HG03354 (cell line): ENCODE data around the gene RAG1.
"Not testable (repeated sequence)": the region's sequence is repeated elsewhere in the genome, so short reads cannot be mapped to it uniquely, and the experiment has no call there.

ENCODE experiments used
- ATAC-seq: cut with Tn5 transposase; IDR thresholded peaks from one replicate; pipeline ENCODE4 v1.9.1; 2021; ENCODE audit warnings: mild to moderate bottlenecking; ENCODE audit not compliant: unreplicated experiment, poor library complexity, severe bottlenecking

Gene RAG1

DNA sequence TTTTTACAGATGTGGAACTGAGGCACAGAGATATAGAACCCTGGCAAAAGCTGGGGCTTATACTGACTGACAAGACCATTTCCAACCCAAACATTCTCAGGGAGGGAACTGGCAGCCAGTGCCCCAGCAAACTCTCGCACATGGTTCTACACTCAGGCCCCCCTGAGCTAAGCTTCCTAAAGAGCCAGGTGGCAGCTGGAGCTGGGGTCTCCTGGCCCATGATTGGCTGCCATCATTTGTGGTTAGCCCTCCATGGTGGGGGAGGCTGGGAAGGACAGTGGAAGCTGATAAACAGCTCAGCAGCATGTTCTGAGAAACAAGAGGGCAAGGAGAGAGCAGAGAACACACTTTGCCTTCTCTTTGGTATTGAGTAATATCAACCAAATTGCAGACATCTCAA lies at the start of gene RAG1:
Gene RAG1, plus strand, starts transcription at position 314 of the 400 bp plus-strand sequence. CDS start 5,298 bp downstream, outside the sequence.
- no peak for ATAC-seq

DNA sequence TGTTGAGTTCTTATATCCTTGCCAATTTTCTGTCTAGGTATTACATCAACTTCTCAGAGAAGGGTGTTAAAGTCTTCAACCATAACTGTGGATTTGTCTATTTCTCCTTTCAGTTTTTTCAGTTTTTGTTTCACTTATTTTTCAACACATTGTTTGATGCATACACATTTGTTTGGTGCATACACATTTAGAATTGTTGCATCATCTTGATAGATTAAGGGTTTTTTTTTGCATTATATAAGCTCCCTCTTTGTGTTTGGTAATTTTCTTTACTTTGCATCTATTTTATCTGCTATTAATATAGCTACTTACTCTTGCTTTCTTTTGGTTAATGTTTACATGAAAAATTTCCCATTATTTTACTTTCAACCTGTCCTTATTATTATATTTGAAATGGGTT lies 37.0 kb upstream of the RAG1 start:
- no peak for ATAC-seq

DNA sequence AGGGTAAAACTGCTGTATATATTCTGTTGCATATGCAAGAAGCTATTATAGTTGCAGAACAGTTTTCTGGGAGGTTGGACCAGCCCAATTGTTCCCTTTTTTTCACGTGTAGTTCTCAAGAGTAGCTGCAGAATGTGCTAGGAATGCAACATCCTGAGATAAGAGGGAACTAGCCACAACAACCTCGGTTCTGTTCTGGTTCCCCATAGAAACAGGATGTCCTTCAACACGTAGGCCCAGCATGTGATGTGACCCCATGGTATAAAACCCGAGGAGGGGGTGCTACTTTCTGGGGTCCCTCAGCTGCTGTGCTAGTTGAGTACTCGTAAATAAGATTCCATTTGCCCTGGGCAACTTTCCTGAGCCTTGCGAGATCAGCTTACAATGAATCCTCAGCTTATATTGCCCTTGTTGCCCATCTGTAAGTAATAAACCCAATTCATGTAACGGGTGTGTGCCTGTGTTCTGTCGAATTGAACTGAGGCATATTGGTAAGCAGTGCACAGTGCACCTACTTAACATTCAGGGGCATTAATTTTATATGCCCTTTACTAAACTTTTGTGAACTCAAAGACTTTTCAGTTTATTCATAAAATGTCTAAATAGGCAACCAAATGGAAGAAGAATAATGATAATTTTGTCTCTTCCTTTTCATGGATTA lies 34.7 kb upstream of the RAG1 start:
- ATAC-seq: no peak

DNA sequence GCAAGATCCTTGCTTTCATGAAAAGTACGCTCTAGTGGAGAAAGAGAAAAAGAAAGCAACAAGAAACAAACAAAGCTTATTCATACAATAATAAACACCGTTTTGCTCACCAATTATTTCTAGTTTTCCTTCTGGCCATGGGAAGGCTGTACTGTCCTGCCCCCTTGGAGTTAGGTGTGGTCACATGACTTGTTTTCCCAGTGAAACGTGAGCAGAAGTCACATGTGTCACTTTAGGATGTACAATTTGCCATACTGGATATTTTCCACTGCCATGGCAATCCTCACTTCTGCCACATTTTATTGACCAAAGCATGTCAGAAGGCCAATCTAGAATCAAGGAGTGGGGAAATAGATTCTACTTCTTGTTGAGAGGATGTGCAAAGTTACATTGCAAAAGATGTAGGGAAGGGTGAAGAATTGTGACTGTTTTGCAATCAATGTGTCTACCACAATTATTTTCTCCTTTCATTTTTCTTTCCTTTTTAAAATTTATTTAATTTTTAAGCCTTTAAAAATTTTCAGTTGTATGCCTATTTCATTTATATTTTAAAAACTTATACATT lies 33.4 kb upstream of the RAG1 start:
- ATAC-seq: no peak

DNA sequence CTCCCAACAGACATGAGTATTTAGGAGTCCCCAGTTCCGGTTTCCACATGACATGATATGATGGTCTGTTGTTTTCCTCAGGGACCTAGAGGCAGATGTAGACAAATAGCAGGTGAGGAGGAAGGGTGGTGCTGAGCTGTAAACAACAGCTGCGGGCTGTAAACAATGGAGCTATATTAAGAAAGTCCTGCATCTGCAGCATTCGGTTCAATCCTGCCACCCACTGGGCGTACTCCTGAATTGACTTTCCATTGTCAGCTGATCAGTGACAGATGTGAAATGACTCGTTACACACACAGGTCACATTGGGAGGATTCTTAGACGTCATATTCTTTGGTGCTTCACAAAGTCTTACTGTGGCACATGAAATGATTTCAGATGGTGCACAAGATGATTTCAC lies 26.8 kb upstream of the RAG1 start:
- ATAC-seq: peak; percentile 99

DNA sequence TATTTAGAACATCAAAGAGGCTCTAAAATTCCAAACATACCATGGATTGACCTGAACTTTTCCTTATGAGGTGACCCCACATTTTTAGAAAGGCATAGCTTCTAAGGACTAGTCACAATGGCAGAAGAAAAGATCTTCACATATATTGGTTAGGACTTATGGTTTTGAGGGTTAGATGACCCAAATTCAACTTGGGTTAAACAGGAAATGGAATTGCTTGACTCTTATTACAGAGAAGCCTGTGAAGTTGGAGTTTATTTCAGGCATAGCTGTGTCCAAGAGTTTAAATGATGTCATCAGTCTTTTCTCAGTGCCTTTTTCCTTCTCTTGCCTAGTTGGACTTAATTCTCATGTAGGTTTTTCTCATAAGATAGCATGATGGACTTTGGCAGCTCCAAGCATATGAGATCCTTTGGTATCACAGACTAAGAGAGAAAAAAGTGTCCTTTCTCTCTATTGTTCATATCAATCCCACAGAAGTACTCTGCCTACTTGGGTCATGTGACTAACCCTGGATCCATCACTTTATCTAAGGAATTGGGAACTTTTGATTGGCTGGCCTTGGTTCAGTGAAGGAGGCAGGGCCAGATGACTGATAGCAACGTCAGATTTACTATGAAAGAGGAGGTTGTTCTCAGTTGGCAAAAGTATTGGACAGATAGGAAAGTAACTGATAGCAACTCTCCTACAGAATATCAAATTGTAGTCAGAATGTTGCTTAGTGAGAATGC lies 17.3 kb upstream of the RAG1 start:
- ATAC-seq: no peak

DNA sequence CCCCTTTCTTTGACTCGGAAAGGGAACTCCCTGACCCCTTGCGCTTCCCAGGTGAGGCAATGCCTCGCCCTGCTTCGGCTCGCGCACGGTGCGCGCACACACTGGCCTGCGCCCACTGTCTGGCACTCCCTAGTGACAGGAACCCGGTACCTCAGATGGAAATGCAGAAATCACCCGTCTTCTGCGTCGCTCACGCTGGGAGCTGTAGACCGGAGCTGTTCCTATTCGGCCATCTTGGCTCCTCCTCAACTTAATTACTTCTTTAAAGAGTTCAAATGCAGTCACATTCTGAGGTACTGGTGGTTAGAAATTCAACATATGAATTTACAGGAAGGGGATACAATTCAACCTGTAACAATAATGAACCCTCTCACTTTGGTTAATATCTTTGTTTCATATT lies 10.4 kb upstream of the RAG1 start:
- not testable (repeated sequence) for ATAC-seq

DNA sequence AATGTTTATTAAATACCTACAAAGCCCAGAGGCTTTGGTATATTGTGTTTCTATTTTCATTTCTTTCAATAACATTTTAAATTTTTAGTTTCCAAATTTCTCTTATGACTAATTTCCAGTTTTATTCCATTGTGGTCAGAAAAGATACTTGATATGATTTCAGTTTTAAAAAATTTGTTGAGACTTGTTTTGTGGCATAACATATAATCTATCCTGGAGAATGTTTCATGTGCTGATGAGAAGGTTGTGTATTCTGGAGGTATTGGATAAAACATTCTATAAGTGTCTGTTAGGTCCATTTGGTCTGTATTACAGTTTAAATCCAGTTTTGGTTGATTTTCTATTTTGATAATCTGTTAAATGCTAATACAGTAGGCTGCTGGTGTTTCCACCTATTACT lies 9.8 kb upstream of the RAG1 start:
- no peak for ATAC-seq

DNA sequence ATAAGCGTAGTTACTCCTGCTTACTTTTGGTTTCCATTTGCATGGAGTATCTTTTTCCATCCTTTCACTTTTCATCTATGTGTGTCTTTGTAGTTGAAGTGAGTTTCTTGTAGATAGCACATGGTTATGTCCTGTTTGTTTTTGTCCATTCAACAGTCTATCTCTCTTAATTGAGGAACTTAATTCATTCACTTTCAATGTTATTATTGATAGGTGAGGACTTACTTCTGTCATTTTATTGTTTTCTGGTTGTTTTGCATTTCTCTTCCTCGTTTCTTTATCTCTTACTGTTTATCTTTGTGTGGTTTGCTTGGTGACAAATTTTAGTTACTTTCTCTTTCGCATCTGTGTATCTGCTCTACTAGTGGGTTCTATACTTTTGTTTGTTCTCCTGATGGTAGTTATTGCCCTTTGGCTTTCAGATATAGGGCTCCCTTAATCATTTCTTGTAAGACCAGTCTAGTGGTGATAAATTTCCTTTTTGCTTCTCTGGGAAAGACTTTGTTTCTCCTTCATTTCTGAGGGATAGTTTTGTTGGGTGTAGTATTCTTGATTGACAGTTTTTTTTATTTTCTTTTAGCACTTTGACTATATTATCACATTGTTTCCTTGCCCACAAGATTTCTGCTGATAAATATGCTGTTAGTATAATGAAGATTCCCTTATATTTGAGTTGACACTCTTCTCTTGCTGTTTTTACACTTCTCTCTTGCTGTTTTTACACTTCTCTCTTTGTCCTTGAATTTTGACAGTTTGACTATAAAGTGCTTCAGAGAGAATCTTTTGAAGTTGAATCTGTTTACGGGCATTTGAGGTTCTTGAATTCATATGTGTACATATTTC lies 9.0 kb upstream of the RAG1 start:
- peak; percentile 97 for ATAC-seq

DNA sequence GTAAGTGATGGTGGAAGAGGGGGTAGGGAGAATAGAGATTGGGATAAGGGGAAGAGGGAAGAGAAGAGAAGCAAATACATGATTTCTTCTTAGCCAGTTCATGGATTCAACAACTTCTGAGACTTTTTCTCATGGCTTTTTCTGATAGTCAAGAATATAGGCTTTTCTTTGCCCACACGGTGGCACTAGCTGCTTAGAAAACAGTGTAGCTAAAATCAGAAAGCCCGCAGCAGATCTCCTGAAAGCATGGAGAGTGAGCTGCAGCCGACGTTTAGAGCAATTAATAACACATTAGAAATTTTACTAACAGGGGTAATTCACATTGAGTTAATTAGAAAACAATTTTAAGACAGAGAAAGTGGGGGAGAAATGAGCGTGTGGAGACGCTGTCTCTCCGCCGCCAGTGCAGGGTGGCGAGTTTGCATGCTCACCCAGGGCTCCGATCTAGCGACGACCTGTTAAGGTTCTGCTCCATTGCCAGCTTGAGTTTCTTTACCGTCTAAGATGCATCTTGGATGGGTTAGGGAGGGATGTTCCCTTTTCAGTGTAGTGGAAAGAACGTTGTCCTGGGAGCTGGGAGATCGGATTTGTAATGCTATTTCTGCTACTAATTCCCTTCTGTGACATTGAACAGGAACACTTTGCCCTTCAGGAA lies 3.3 kb upstream of the RAG1 start:
- peak; percentile 81 for ATAC-seq

DNA sequence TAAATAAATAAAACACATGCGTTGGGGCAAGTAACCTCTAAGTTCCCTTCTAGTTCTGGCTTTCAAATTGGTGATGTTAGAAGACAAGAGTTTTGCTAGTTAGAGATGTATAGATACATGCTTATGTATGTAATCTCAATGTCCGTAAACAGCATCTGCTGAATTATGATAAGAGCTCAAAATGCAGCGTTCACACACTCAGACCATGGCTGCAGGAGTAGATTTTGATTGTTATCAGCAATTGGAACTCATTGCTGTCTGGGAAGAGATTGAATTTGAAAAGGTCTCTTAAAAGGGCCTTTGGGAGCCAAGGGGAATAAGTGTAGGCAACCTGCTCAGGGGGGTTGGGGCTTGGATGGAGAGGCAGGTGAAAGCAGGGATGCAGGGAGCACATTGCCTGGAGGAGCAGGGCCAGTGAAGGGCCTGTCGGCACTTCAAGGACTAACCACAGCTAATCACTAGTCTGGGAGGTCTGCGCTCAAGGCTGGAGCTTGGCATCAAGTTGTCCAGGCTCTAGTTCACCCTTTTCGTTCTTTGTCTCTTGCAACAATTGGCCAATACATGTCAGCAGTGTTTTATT lies 2.7 kb upstream of the RAG1 start:
- ATAC-seq: no peak

DNA sequence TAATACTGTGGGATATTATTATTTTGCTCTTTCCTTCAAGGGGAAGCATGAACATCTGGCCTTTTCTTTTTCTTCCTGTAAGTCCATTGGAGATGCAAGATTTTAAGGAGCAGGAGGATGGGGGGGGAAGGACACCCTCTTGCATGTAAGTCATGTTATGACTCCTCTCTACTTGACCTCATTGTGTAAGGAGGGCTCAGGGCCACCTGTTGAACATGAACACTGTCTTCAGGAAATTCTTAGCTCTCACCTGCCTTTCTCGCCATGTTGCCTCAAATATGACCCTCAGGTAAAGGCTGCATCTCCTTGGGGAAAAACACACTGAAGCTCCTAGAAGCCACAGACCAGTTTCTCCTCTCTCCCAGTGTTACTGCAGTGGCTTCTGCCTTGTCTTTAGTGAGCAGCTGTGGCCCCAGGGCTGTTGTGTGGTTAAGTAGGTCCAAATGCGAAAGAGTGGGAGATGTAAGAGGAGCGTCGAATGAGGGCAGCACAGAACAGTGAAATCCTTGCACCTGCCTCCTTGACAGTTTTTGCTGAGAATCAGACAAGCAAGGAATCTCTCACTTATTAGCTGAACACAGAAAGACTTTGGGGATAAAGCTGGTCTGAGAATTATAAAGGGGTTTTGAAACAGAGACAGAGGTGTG lies 1.3 kb upstream of the RAG1 start:
- ATAC-seq: no peak

DNA sequence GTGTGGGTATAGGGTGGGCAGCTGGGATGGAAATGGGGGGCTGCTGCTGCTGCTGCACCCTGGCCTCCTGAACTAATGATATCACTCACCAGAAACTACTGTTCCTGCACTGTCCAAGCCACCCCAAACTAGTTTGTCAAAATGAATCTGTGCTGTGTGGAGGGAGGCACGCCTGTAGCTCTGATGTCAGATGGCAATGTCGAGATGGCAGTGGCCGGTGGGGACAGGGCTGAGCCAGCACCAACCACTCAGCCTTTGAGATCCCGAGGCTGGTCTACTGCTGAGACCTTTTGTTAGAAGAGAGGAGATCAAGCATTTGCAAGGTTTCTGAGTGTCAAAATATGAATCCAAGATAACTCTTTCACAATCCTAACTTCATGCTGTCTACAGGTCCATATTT lies 1.3 kb downstream of the RAG1 start:
- no peak for ATAC-seq

DNA sequence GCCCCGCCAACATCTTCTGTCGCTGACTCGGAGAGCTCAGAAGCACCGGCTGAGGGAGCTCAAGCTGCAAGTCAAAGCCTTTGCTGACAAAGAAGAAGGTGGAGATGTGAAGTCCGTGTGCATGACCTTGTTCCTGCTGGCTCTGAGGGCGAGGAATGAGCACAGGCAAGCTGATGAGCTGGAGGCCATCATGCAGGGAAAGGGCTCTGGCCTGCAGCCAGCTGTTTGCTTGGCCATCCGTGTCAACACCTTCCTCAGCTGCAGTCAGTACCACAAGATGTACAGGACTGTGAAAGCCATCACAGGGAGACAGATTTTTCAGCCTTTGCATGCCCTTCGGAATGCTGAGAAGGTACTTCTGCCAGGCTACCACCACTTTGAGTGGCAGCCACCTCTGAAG lies 6.7 kb downstream of the RAG1 start:
- ATAC-seq: no peak

DNA sequence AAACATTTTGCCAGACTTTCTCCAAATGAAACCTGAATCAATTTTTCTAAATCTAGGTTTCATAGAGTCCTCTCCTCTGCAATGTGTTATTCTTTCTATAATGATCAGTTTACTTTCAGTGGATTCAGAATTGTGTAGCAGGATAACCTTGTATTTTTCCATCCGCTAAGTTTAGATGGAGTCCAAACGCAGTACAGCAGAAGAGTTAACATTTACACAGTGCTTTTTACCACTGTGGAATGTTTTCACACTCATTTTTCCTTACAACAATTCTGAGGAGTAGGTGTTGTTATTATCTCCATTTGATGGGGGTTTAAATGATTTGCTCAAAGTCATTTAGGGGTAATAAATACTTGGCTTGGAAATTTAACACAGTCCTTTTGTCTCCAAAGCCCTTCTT lies 9.6 kb downstream of the RAG1 start:
- ATAC-seq: no peak

DNA sequence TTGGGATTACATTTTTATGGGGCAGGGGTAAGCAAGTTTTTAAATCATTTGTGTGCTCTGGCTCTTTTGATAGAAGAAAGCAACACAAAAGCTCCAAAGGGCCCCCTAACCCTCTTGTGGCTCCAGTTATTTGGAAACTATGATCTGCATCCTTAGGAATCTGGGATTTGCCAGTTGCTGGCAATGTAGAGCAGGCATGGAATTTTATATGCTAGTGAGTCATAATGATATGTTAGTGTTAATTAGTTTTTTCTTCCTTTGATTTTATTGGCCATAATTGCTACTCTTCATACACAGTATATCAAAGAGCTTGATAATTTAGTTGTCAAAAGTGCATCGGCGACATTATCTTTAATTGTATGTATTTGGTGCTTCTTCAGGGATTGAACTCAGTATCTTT lies 10.1 kb downstream of the RAG1 start:
- ATAC-seq: no peak

DNA sequence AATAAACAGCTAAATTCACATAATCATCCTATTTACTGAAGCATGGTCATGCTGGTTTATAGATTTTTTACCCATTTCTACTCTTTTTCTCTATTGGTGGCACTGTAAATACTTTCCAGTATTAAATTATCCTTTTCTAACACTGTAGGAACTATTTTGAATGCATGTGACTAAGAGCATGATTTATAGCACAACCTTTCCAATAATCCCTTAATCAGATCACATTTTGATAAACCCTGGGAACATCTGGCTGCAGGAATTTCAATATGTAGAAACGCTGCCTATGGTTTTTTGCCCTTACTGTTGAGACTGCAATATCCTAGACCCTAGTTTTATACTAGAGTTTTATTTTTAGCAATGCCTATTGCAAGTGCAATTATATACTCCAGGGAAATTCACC lies 10.7 kb downstream of the RAG1 start:
- ATAC-seq: no peak

DNA sequence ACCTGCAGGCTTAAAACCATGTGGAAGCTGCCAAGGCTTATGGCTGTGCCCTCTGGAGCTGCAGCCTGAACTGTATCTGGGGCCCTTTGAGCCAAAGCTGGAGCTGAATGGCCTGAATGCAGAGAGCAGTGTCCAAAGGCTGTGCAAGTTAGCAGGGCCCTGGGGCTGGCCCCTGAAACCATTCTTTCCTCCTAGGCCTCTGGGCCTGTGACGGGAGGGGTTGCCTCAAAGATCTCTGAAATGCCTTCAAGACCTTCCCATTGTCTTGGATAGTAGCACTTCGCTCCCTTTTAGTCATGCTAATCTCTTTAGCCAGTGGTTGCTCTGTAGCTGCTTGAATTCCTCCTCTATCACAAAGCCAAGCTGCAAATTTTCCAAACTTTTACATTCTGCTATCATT lies 13.7 kb downstream of the RAG1 start:
- no peak for ATAC-seq

DNA sequence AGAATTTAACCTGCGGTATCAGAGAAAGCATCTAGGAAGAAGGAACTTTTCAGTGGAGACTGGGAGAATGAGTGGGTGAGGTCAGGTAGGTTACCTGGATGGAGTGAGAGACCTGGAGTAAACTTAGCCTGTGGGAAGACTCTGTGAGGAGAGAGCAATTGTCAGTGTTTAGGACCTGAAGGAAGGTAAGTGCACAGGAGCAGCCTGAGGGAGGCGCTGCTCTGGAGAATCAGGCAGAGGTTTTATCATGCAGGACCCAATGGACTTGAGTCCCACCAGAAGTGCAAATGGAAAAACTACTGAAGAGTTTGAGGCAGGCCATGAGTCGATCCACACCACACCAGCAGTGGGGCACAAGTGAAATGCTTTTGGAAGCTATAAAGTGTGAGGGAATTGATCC lies 15.9 kb downstream of the RAG1 start:
- no peak for ATAC-seq
